Brain microvascular endothelial cell (primary cell): ENCODE measurements around the gene TEX47.
A peak's percentile ranks its signal among the peaks of the same experiment; 100 is the strongest.

Experiments
- DNase-seq: peaks from one replicate; pipeline ENCODE4 v3.0.0-alpha.2; 2020
- H3K27ac ChIP-seq: fragments of 250-450 bp; sonication (Bioruptor Pico); 2 replicates; pipeline ENCODE4 v1.5.1; 2020; ENCODE audit warnings: mild to moderate bottlenecking, moderate library complexity
- H3K27me3 ChIP-seq: fragments of 250-450 bp; sonication (Bioruptor Pico); replicated peaks from 2 replicates; pipeline ENCODE4 v1.5.1; 2020; ENCODE audit warnings: mild to moderate bottlenecking
- H3K36me3 ChIP-seq: fragments of 250-450 bp; sonication (Bioruptor Pico); replicated peaks from 2 replicates; pipeline ENCODE4 v1.5.1; 2020; ENCODE audit warnings: mild to moderate bottlenecking
- H3K4me3 ChIP-seq: 2 replicates; pipeline ENCODE4 v1.5.1; 2011; ENCODE audit warnings: low read depth, mild to moderate bottlenecking, control low read depth, low read length, moderate library complexity
- in situ Hi-C: cut with HindIII; loops from 2 replicates; pipeline ENCODE4 v1.10.0; 2017; ENCODE audit warnings: low sequenced_read_pairs, low pct_ligation_motif_present
- TF ChIP-seq, protein P1 (sequence below): IDR thresholded peaks from 2 replicates; pipeline ENCODE4 v1.5.1; 2011; ENCODE audit warnings: low read depth, mild to moderate bottlenecking, moderate library complexity, low read length, control low read depth, inconsistent platforms; ENCODE audit errors: missing control alignments

TEX47 gene

DNA sequence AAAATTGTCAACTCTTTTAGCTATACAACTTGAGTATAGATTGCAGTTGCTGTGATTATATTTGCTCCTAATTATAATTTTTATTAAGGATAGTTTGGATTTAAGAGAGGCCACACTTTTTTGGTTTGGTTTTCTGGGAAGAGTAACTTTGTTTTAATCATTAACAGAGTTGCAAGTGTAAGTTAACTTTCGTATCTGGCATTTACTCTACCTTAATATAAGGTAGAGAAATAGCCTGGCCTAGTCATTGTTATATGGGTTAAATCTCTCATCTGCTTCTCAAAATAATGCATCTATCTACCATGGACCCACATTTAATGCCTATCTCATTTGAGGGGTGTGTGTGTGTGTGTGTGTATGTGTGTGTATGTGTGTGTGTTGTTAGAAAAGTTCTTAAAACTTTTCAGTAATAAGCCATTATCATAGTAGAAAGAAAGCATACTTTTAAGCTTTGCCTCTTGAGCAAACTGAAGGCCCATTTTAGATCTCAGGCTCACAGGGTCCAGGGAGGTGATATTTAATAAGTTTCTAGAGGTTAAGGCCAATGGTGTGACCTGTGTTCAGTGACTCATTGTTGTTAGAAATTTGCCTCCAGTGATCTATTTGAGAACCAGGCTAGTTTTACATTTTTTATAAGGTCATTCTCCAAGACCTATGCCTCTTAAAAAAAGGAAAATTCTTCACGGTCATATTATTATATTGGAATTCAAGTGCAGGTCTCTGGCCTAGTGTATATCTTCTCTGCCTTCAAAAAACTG lies 10.9 kb upstream of the TEX47 start:
- Histone ChIP-seq H3K27ac (no peak overlapping the region), H3K36me3 (no peaks in the 10 kb centered on the region), H3K27me3 (no peaks in the 10 kb centered on the region), H3K4me3 (no peak overlapping the region)
- TF ChIP-seq, protein P1, sequence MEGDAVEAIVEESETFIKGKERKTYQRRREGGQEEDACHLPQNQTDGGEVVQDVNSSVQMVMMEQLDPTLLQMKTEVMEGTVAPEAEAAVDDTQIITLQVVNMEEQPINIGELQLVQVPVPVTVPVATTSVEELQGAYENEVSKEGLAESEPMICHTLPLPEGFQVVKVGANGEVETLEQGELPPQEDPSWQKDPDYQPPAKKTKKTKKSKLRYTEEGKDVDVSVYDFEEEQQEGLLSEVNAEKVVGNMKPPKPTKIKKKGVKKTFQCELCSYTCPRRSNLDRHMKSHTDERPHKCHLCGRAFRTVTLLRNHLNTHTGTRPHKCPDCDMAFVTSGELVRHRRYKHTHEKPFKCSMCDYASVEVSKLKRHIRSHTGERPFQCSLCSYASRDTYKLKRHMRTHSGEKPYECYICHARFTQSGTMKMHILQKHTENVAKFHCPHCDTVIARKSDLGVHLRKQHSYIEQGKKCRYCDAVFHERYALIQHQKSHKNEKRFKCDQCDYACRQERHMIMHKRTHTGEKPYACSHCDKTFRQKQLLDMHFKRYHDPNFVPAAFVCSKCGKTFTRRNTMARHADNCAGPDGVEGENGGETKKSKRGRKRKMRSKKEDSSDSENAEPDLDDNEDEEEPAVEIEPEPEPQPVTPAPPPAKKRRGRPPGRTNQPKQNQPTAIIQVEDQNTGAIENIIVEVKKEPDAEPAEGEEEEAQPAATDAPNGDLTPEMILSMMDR, result no peak
- no peak for DNase-seq
- in situ Hi-C loops, result no loop called here

DNA sequence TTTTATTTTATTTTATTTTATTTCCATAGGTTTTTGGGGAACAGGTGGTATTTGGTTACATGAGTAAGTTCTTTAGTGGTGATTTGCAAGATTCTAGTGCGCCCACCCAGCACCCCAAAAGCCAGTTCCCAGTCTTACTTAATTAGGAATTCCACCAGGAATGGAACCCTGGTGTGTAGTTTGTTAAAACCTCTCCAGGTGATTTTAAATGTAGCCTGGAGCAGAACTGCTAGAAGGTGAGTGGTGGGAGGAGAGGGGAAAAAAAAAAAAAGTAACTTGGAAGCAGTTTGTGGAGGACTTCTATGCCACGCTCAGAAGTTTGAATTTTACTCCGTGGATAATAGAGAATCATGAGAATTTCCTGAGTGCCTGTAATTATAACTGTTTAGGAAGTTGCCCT lies 5.5 kb upstream of the TEX47 start:
- H3K27me3 ChIP-seq, result no peaks in the 10 kb centered on the region
- TF ChIP-seq, protein P1, result no peak
- no peak overlapping the region for H3K27ac ChIP-seq
- in situ Hi-C loops, result no loop called here
- no peak for DNase-seq
- no peaks in the 10 kb centered on the region for H3K36me3 ChIP-seq
- no peak overlapping the region for H3K4me3 ChIP-seq

DNA sequence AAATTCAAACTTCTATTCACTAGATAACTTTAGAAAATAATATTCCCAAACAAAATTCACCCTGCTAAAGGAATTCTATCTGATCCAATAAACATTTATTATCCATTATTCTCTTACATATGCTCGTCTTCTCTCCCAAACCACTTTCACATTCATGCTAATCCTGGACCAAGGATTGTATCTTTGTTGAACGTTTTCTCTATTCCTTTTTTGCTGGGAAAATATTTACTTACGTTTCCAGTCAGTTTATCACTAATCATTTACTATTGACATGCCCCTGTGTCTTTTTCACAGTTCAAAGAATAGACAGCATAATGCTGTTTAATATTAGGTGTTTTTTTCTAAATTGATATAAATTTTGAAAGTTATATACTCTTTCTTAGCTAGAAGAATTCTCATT lies 3.2 kb downstream of the TEX47 start:
- TF ChIP-seq, protein P1, result no peak
- Histone ChIP-seq H3K36me3 (no peaks in the 10 kb centered on the region), H3K4me3 (no peak overlapping the region), H3K27ac (no peak overlapping the region), H3K27me3 (no peaks in the 10 kb centered on the region)
- in situ Hi-C loops, result no loop called here
- no peak for DNase-seq

DNA sequence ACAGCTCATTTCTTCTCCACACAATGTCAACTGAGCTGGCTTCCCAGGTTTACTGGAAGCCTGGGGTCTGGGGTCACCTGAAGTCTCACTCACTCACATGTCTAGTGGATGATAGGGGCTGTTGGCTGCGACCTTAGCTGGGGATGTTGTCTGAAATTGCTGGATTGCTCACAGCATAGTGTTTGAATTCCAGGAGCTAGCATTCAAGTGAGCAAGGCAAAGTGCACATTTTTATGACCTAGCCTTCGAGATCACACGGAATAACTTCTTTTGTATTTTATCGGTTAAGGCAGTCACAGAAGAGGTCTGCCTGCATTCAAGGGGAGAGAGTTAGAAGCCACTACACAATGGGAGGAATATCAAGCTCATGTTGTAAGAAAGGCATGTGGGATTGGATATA lies 3.6 kb downstream of the TEX47 start:
- DNase-seq, result no peak
- H3K27me3 ChIP-seq, result no peaks in the 10 kb centered on the region
- H3K4me3 ChIP-seq, result no peak overlapping the region
- no peak overlapping the region for H3K27ac ChIP-seq
- in situ Hi-C loops, result no loop called here
- TF ChIP-seq, protein P1, result no peak
- no peaks in the 10 kb centered on the region for H3K36me3 ChIP-seq

DNA sequence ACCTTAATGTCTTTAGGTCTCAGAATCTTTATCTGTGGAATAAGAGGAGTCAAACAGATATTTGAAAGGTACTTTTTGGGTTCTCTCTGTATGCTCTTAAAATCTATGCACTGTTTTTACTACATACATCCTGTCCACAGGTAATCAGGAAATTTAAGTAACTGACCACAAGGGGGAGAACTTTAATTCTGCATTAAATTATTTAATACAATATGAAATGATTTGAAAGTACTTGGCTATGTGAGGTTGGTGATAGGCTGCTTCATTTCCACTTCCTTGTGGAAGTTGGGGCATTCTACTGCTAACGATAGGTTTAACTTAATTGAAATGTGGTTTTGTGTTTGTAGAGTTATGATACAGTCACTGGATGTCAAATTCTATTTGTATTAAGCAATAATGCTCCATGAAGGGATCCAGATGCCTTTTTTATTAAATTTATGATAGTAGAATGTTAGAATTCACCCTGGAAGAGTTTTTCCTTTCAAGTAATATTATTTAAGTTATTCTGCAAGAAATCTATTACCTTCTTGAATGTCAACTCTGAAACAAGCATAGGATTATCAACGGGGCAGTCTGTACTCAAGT lies 6.0 kb downstream of the TEX47 start:
- TF ChIP-seq, protein P1, result peak; percentile 35
- in situ Hi-C loops, result no loop called here
- Histone ChIP-seq H3K36me3 (no peaks in the 10 kb centered on the region), H3K27ac (no peak overlapping the region), H3K27me3 (no peaks in the 10 kb centered on the region), H3K4me3 (no peak overlapping the region)
- no peak for DNase-seq
